ENCODE measurements around the gene DUSP3.

The DUSP3 gene

DNA sequence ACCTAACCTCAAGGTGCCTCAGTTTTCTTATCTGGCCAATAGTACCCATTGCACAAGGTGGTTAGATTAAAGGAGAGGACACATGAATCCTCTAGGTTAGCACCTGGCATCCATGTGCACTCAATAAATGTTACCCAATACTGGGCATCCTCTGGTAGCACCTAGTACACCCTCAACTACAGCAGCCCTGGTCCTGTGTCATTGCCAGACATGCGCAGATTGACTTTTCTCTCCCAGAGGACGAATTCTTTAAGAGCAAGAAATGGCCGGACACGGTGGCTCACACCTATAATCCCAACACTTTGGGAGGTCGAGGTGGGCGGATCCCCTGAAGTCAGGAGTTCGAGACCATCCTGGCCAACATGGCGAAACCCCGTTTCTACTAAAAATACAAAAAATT is 7.3 kb downstream of the DUSP3 start:
- no peak for TF ChIP-seq EP300 (IDR thresholded peaks at IDR 0.05; ENCODE audit: borderline replicate concordance)
- TF ChIP-seq, protein P1, sequence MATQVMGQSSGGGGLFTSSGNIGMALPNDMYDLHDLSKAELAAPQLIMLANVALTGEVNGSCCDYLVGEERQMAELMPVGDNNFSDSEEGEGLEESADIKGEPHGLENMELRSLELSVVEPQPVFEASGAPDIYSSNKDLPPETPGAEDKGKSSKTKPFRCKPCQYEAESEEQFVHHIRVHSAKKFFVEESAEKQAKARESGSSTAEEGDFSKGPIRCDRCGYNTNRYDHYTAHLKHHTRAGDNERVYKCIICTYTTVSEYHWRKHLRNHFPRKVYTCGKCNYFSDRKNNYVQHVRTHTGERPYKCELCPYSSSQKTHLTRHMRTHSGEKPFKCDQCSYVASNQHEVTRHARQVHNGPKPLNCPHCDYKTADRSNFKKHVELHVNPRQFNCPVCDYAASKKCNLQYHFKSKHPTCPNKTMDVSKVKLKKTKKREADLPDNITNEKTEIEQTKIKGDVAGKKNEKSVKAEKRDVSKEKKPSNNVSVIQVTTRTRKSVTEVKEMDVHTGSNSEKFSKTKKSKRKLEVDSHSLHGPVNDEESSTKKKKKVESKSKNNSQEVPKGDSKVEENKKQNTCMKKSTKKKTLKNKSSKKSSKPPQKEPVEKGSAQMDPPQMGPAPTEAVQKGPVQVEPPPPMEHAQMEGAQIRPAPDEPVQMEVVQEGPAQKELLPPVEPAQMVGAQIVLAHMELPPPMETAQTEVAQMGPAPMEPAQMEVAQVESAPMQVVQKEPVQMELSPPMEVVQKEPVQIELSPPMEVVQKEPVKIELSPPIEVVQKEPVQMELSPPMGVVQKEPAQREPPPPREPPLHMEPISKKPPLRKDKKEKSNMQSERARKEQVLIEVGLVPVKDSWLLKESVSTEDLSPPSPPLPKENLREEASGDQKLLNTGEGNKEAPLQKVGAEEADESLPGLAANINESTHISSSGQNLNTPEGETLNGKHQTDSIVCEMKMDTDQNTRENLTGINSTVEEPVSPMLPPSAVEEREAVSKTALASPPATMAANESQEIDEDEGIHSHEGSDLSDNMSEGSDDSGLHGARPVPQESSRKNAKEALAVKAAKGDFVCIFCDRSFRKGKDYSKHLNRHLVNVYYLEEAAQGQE (IDR thresholded peaks at IDR 0.05; ENCODE audit: low read depth) = no peak
- no peak for TF ChIP-seq FOXM1 (IDR thresholded peaks at IDR 0.05; ENCODE audit: borderline replicate concordance, low read depth)
- TF ChIP-seq CEBPB (IDR thresholded peaks at IDR 0.05) = no peak
- no peak for TF ChIP-seq TEAD4 (IDR thresholded peaks at IDR 0.05)

DNA sequence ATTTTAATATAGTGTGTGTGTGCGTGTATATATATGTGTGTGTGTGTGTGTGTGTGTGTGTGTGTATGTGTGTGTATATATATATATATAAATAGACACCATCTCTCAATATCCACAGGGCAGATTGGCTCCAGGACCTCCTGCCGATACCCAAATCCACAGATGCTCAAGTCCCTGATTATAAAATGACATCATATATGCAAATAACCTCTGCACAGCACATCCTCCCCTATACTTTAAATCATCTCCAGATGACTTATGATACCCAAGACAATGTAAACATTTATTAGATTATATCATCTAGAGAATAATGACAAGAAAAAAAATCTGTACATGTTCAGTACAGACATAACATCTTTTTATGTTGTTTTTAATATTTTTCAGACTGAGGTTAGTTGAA is 7.8 kb downstream of the DUSP3 start:
- TF ChIP-seq, protein P2, sequence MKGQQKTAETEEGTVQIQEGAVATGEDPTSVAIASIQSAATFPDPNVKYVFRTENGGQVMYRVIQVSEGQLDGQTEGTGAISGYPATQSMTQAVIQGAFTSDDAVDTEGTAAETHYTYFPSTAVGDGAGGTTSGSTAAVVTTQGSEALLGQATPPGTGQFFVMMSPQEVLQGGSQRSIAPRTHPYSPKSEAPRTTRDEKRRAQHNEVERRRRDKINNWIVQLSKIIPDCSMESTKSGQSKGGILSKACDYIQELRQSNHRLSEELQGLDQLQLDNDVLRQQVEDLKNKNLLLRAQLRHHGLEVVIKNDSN (IDR thresholded peaks at IDR 0.05) = no peak
- TF ChIP-seq TCF12 (IDR thresholded peaks at IDR 0.05; ENCODE audit: low read depth) (no peak), TEAD4 (IDR thresholded peaks at IDR 0.05) (no peak)

DNA sequence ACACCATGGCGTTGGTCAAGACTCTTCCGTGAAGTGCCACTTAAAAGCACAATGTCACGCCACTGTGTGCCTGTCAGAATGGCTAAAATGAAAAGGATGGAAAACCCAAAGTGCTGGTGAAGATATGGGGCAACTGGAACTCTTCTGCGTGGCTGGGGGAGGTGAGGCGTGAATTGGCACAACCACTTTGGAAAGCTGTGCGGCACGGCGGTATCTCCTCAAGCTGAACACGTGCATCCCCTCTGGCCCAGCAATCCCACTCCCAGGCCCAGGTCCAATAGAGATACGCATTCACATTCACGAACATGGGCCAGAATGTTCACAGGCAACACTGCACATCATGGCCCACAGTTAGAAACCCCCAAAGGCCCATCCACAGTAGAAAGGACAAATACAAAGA is 8.9 kb downstream of the DUSP3 start:
- TF ChIP-seq YY1 (IDR thresholded peaks at IDR 0.05; ENCODE audit: low read depth) = no peak
- no peak for TF ChIP-seq EGR1 (IDR thresholded peaks at IDR 0.05)
- TF ChIP-seq TCF12 (IDR thresholded peaks at IDR 0.05; ENCODE audit: low read depth) = no peak
- TF ChIP-seq CEBPB (IDR thresholded peaks at IDR 0.05) = no peak
- TF ChIP-seq TEAD4 (IDR thresholded peaks at IDR 0.05) = no peak
- TF ChIP-seq EP300 (IDR thresholded peaks at IDR 0.05; ENCODE audit: borderline replicate concordance) = no peak
- TF ChIP-seq CREB1 (IDR thresholded peaks at IDR 0.05; ENCODE audit: low read depth) = no peak
- no peak for TF ChIP-seq RAD21 (IDR thresholded peaks at IDR 0.05; ENCODE audit: low read depth)
- no peak for TF ChIP-seq FOXM1 (IDR thresholded peaks at IDR 0.05; ENCODE audit: borderline replicate concordance, low read depth)
- no peak for TF ChIP-seq TAF1 (IDR thresholded peaks at IDR 0.05; ENCODE audit: low read depth)

DNA sequence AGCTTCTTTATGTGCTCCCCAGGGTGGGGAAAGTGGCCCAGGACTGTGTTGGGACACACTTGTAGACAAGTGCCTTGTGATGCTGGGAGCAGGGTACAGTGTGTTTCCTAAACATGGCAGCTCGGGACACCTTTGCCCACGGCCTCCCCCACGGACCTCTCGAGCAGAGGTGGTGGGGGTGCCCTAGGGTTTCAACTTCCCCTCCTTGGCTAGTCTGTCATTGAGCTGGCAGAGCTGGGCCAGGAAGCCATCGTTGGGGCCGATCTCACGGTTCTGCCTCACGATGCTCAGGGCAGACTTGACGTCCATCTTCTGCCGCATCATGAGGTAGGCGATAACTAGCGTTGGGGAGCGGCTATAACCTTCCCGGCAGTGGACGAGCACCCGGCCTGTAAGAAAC is 9.4 kb downstream of the DUSP3 start:
- TF ChIP-seq CREB1 (IDR thresholded peaks at IDR 0.05; ENCODE audit: low read depth) = no peak
- TF ChIP-seq ZBTB7A (IDR thresholded peaks at IDR 0.05; ENCODE audit: low read depth) = no peak
- TF ChIP-seq TEAD4 (IDR thresholded peaks at IDR 0.05) = no peak
- TF ChIP-seq EP300 (IDR thresholded peaks at IDR 0.05; ENCODE audit: borderline replicate concordance) = no peak
- no peak for TF ChIP-seq RAD21 (IDR thresholded peaks at IDR 0.05; ENCODE audit: low read depth)
- no peak for TF ChIP-seq TAF1 (IDR thresholded peaks at IDR 0.05; ENCODE audit: low read depth)
- TF ChIP-seq YY1 (IDR thresholded peaks at IDR 0.05; ENCODE audit: low read depth) = no peak
- TF ChIP-seq, protein P3, sequence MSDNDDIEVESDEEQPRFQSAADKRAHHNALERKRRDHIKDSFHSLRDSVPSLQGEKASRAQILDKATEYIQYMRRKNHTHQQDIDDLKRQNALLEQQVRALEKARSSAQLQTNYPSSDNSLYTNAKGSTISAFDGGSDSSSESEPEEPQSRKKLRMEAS (IDR thresholded peaks at IDR 0.05) = no peak
- TF ChIP-seq, protein P2 (IDR thresholded peaks at IDR 0.05) = no peak
- no peak for TF ChIP-seq CEBPB (IDR thresholded peaks at IDR 0.05)
- no peak for TF ChIP-seq NFIC (IDR thresholded peaks at IDR 0.05)
- TF ChIP-seq, protein P1 (IDR thresholded peaks at IDR 0.05; ENCODE audit: low read depth) = no peak
- no peak for TF ChIP-seq TCF12 (IDR thresholded peaks at IDR 0.05; ENCODE audit: low read depth)
- TF ChIP-seq EGR1 (IDR thresholded peaks at IDR 0.05) = no peak

DNA sequence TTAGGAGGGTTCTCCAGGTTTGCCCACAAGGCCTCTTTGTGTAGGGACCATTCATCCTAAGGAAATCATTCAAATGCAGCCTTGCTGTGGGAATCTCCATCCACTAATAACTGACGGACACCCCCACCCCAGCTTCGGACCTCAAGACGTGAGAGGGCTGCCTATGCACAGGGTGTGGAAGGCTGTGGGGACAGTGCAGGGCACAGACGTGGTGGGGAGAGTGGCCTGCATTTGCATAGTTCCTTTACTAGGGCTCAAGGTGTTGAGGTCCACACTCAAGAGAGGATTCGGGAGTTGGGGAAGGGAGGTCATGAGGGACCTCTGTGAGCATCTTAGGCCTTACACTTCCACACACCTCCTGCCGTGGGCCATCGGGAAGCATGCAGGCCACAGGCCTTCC is 9.8 kb downstream of the DUSP3 start:
- TF ChIP-seq CREB1 (IDR thresholded peaks at IDR 0.05; ENCODE audit: low read depth) = no peak
- TF ChIP-seq EGR1 (IDR thresholded peaks at IDR 0.05) = no peak
- TF ChIP-seq CEBPB (IDR thresholded peaks at IDR 0.05) = no peak
- no peak for TF ChIP-seq TEAD4 (IDR thresholded peaks at IDR 0.05)
- TF ChIP-seq, protein P3 (IDR thresholded peaks at IDR 0.05) = no peak
- TF ChIP-seq EP300 (IDR thresholded peaks at IDR 0.05; ENCODE audit: borderline replicate concordance) = no peak
- no peak for TF ChIP-seq RAD21 (IDR thresholded peaks at IDR 0.05; ENCODE audit: low read depth)
- TF ChIP-seq, protein P1 (IDR thresholded peaks at IDR 0.05; ENCODE audit: low read depth) = no peak
- TF ChIP-seq ZBTB7A (IDR thresholded peaks at IDR 0.05; ENCODE audit: low read depth) = no peak
